ENCODE measurements around the gene USP36.

- TF ChIP-seq POLR2A (IDR thresholded peaks at IDR 0.05; ENCODE audit: low read length) (no peak), GATA1 (IDR thresholded peaks at IDR 0.05; ENCODE audit: low read depth, low read length) (no peak)
These were observed 2.0 kb downstream of the USP36 start for GRCh38 chr17:78838574-78839005.

Data from erythroblast (primary cell).